GM12878 (cell line): ENCODE measurements around the gene ARL10. TPM values are rescaled to one million over a fixed set of nuclear protein-coding genes. Genes with fewer than 3 reads are reported as not detected.

Source experiments
- ATAC-seq: fragments of 200-7000 bp; cut with Tn5 transposase; 3 replicates; pipeline ENCODE4 v1.9.1; 2020; ENCODE audit warnings: mild to moderate bottlenecking, moderate library complexity
- BruUV-seq: library from RNA; stranded (reverse); fragments of 400-500 nt; replicated peaks from 2 replicates; lab custom pipeline; 2021; lab: Mats Ljungman, UMichigan
- CTCF ChIA-PET: fragments of 300-600 bp; sonication (Branson Sonifier 250); formaldehyde crosslinking; extraction: SDS; loops from one replicate; lab custom pipeline; 2021; ENCODE audit warnings: inconsistent platforms; lab: Yijun Ruan, JAX
- POLR2A ChIA-PET: fragments of 350-600 bp; formaldehyde crosslinking; extraction: SDS; loops from one replicate; lab custom pipeline; 2021; ENCODE audit warnings: inconsistent platforms; lab: Charles Lee
- RAD21 ChIA-PET: fragments of 300-600 bp; sonication (Branson Sonifier 250); formaldehyde crosslinking; loops from one replicate; lab custom pipeline; 2023; ENCODE audit warnings: antibody characterized with exemption; ENCODE audit not compliant: unreplicated experiment; lab: Charles Lee
- SMC1A ChIA-PET: fragments of 300-600 bp; sonication (Branson Sonifier 250); formaldehyde crosslinking; loops from one replicate; lab custom pipeline; 2023; ENCODE audit not compliant: unreplicated experiment, uncharacterized antibody; lab: Charles Lee
- DNase-seq: peaks from one replicate; pipeline ENCODE4 v3.0.0-alpha.2; 2011; ENCODE audit warnings: low read depth, low spot score
- FAIRE-seq: peaks from 3 replicates; lab custom pipeline; 2011; peaks lifted over from hg19 to GRCh38; lab: Jason Lieb, UNC
- H2AFZ ChIP-seq: 2 replicates; pipeline ENCODE4 v1.6.0; 2011; ENCODE audit warnings: low read depth, low read length, control low read depth; ENCODE audit not compliant: control insufficient read depth
- H3K27ac ChIP-seq: 2 replicates; pipeline ENCODE4 v1.5.1; 2011; ENCODE audit warnings: control low read depth; ENCODE audit not compliant: control insufficient read depth, insufficient read depth
- H3K27me3 ChIP-seq, 2 experiments: replicated peaks in 1 of 2; 2 replicates each; pipeline versions ENCODE4 v1.6.0 to v1.6.1; 2011; ENCODE audit warnings: low read length in 1 of 2; ENCODE audit not compliant: control insufficient read depth in 2 of 2, insufficient read depth in 2 of 2
- H3K36me3 ChIP-seq, 2 experiments: 2 replicates each; pipeline ENCODE4 v1.5.1; 2011; ENCODE audit warnings: low read length in 1 of 2; ENCODE audit not compliant: control insufficient read depth in 2 of 2, insufficient read depth in 2 of 2
- H3K4me1 ChIP-seq: 2 replicates; pipeline ENCODE4 v1.6.1; 2011; ENCODE audit warnings: mild to moderate bottlenecking, low read length, moderate library complexity, mixed read lengths; ENCODE audit not compliant: control insufficient read depth, insufficient read depth
- H3K4me2 ChIP-seq: 2 replicates; pipeline ENCODE4 v1.6.0; 2011; ENCODE audit warnings: control low read depth; ENCODE audit not compliant: control insufficient read depth, insufficient read depth
- H3K4me3 ChIP-seq: fragments of 200-600 bp; sonication (generic); 2 replicates; pipeline ENCODE4 v1.5.1; 2016
- H3K79me2 ChIP-seq: 2 replicates; pipeline ENCODE4 v1.6.0; 2011; ENCODE audit warnings: low read length; ENCODE audit not compliant: control insufficient read depth, insufficient read depth
- H3K9ac ChIP-seq: 2 replicates; pipeline ENCODE4 v1.8.0; 2011; ENCODE audit warnings: low read length, control low read depth, mixed read lengths; ENCODE audit not compliant: control insufficient read depth, insufficient read depth
- H3K9me3 ChIP-seq: replicated peaks from 3 replicates; pipeline ENCODE4 v1.5.1; 2011; ENCODE audit warnings: mild to moderate bottlenecking, low read length; ENCODE audit not compliant: control insufficient read depth, insufficient read depth
- H4K20me1 ChIP-seq: 2 replicates; pipeline ENCODE4 v1.6.0; 2011; ENCODE audit not compliant: control insufficient read depth, insufficient read depth
- CHD4 ChIP-seq: fragments of 200-600 bp; sonication (generic); IDR thresholded peaks from 2 replicates; pipeline ENCODE4 v1.6.1; 2016; ENCODE audit warnings: mild to moderate bottlenecking
- EGR1 ChIP-seq, 2 experiments: IDR thresholded peaks; 1 replicate in 1 of 2; 2 replicates in 1 of 2; pipeline ENCODE4 v1.6.1; 2011 to 2012; ENCODE audit warnings: low read depth in 2 of 2, low read length in 2 of 2, borderline replicate concordance in 1 of 2, mild to moderate bottlenecking in 1 of 2, moderate library complexity in 1 of 2
- NFYA ChIP-seq: IDR thresholded peaks from 2 replicates; pipeline ENCODE4 v1.6.1; 2011; ENCODE audit warnings: low read depth, mild to moderate bottlenecking, low read length, improper control_type of control experiment, borderline replicate concordance
- SPI1 ChIP-seq: IDR thresholded peaks from 2 replicates; pipeline ENCODE4 v1.6.1; 2011; ENCODE audit warnings: low read depth, mild to moderate bottlenecking, low read length, moderate library complexity, borderline replicate concordance; ENCODE audit not compliant: insufficient read depth
- TCF12 ChIP-seq: IDR thresholded peaks from 2 replicates; pipeline ENCODE4 v1.6.1; 2011; ENCODE audit warnings: low read depth, mild to moderate bottlenecking, low read length
- ZNF207 ChIP-seq: fragments of 450-650 bp; IDR thresholded peaks from 2 replicates; pipeline ENCODE4 v1.6.1; 2014; ENCODE audit warnings: antibody characterized with exemption, mild to moderate bottlenecking, borderline replicate concordance
- ZZZ3 ChIP-seq: IDR thresholded peaks from 2 replicates; pipeline ENCODE4 v1.6.1; 2011; ENCODE audit warnings: low read depth; ENCODE audit not compliant: control insufficient read depth, insufficient read length
- WGBS: methylation state at CpG from one replicate; pipeline ENCODE4 v1.1.6; 2016; ENCODE audit warnings: low lambda C conversion rate; ENCODE audit not compliant: insufficient replicate concordance, insufficient coverage; ENCODE audit errors: missing lambda C conversion rate; 5-methylcytosine and 5-hydroxymethylcytosine counted together
- in situ Hi-C: fragments of 300-500 bp; cut with MboI; formaldehyde crosslinking; loops from 9 replicates; pipeline ENCODE4 v1.14.3; 2018; ENCODE audit warnings: mixed read lengths
- intact Hi-C: fragments of 100-400 bp; cut with micrococcal nuclease; formaldehyde crosslinking; loops from one replicate; pipeline ENCODE4 v1.14.2; 2022; ENCODE audit not compliant: unreplicated experiment
- polyA plus RNA-seq, 11 experiments: library from polyadenylated mRNA; depleted of rRNA in 4 of 11; unstranded in 6 of 11; stranded (reverse) in 5 of 11; fragments of >200 nt; fragmentation: Nextera tagmentation in 4 of 11; fragmentation: Illumina TruSeq in 1 of 11; extraction: Ambion mirVana in 4 of 11; extraction: Trizol in 1 of 11; gene quantifications; 1 replicate in 1 of 11; 2 replicates in 10 of 11; pipeline versions ENCODE4 v1.2.1 to v1.2.3, GENCODE V29; 2011 to 2016; ENCODE audit warnings: inconsistent platforms in 2 of 11, missing spikeins in 2 of 11, low read depth in 1 of 11
- total RNA-seq, 4 experiments: library from RNA; depleted of rRNA in 3 of 4; stranded (reverse); fragments of >200 nt in 3 of 4; fragmentation: Illumina TruSeq in 1 of 4; extraction: Trizol in 1 of 4; gene quantifications; 2 replicates each; pipeline versions ENCODE4 v1.2.1 to v1.2.3, GENCODE V29; 2013 to 2021
- TF ChIP-seq, protein P1 (sequence below): fragments of 450-650 bp; IDR thresholded peaks from 2 replicates; pipeline ENCODE4 v1.6.1; 2017; ENCODE audit warnings: mild to moderate bottlenecking, moderate library complexity
- TF ChIP-seq, protein P2 (sequence below): fragments of 450-650 bp; IDR thresholded peaks from 2 replicates; pipeline ENCODE4 v1.6.1; 2016; ENCODE audit warnings: mild to moderate bottlenecking
- TF ChIP-seq, protein P3 (sequence below): IDR thresholded peaks from 2 replicates; pipeline ENCODE4 v1.6.1; 2012; ENCODE audit warnings: low read length, inconsistent platforms
- TF ChIP-seq, protein P4 (sequence below): fragments of 450-650 bp; IDR thresholded peaks from 2 replicates; pipeline ENCODE4 v1.6.1; 2017; ENCODE audit warnings: mild to moderate bottlenecking, low read depth, inconsistent platforms; ENCODE audit not compliant: poor library complexity, severe bottlenecking

ARL10 gene
- total and polyA plus RNA-seq, 10 of the 15 experiments (the other 5 are each of a cell fraction or from before 2014, with no cell fraction given) = 0.44 to 6.4 (median 2.4) TPM

DNA sequence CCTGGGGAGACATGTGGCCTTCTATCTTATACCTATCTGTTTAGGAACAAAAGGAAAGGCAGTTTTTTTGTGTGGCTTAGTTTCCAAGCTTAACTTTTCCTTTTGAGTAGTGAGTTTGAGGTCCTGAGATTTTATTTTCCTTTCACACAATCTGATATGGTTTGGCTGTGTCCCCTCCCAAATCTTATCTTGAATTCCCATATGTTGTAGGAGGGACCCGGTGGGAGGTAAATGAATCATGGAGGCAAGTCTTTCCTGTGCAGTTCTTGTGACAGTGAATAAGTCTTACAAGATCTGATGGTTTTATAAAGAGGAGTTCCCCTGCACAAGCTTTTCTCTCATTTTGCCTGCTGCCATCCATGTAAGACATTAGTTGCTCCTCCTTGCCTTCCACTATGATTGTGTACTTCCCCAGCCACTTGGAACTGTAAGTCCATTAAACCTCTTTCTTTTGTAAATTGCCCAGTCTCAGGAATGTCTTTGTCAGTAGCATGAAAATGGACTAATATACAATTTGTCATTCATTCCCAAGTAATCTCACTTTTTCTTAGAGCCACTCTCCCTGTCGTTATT, 55.8 kb downstream of the ARL10 start (continued):
- TF ChIP-seq, protein P1, sequence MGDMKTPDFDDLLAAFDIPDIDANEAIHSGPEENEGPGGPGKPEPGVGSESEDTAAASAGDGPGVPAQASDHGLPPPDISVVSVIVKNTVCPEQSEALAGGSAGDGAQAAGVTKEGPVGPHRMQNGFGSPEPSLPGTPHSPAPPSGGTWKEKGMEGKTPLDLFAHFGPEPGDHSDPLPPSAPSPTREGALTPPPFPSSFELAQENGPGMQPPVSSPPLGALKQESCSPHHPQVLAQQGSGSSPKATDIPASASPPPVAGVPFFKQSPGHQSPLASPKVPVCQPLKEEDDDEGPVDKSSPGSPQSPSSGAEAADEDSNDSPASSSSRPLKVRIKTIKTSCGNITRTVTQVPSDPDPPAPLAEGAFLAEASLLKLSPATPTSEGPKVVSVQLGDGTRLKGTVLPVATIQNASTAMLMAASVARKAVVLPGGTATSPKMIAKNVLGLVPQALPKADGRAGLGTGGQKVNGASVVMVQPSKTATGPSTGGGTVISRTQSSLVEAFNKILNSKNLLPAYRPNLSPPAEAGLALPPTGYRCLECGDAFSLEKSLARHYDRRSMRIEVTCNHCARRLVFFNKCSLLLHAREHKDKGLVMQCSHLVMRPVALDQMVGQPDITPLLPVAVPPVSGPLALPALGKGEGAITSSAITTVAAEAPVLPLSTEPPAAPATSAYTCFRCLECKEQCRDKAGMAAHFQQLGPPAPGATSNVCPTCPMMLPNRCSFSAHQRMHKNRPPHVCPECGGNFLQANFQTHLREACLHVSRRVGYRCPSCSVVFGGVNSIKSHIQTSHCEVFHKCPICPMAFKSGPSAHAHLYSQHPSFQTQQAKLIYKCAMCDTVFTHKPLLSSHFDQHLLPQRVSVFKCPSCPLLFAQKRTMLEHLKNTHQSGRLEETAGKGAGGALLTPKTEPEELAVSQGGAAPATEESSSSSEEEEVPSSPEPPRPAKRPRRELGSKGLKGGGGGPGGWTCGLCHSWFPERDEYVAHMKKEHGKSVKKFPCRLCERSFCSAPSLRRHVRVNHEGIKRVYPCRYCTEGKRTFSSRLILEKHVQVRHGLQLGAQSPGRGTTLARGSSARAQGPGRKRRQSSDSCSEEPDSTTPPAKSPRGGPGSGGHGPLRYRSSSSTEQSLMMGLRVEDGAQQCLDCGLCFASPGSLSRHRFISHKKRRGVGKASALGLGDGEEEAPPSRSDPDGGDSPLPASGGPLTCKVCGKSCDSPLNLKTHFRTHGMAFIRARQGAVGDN = no peak

DNA sequence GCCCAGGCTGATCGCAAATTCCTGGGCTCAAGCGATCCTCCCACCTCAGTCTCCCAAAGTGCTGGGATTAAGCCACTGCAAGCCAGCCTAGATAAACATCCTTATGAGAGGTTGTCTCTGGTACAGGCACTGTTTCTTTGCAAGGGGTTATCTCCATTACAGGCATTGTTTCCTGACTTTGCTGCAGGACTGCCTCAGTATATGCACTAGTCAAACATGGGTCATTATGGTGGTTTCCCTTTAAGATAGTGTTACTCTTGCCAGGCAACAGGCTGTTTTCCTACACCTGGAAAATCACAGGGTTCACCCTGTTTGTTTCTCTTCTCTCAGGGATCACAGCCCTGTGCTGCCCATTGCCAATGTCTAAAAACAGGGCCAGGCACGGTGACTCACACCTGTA, 58.9 kb downstream of the ARL10 start:
- POLR2A ChIA-PET = no interaction called here
- CTCF ChIA-PET = interaction anchor here (1.5 kb wide), 1 partner anchor 24 kb away, joined by 4 read pairs; the partner anchor contains the start of gene FAF2
- Histone ChIP-seq H3K9ac (no peak overlapping the region), H3K4me3 (no peak overlapping the region), H3K27ac (no peak overlapping the region), H3K36me3 (no peaks in the 10 kb centered on the region), H2AFZ (no peak overlapping the region), H3K9me3 (no peaks in the 10 kb centered on the region; the same call in 2 of the 3 replicates), H3K4me2 (no peak overlapping the region), H3K79me2 (no peaks in the 10 kb centered on the region), H4K20me1 (no peaks in the 10 kb centered on the region), H3K4me1 (no peaks in the 10 kb centered on the region), H3K27me3 (no peaks in the 10 kb centered on the region)
- BruUV-seq = no TSS peak
- SMC1A ChIA-PET = interaction anchor here (0.7 kb wide), 1 partner anchor 72 kb away, joined by 3 read pairs; no protein-coding TSS in a partner anchor
- no peak for DNase-seq
- no peak for FAIRE-seq
- WGBS = 49% methylated on average over 3 of the region's 3 CpGs
- intact Hi-C loops = no loop called here
- TF ChIP-seq, protein P2, sequence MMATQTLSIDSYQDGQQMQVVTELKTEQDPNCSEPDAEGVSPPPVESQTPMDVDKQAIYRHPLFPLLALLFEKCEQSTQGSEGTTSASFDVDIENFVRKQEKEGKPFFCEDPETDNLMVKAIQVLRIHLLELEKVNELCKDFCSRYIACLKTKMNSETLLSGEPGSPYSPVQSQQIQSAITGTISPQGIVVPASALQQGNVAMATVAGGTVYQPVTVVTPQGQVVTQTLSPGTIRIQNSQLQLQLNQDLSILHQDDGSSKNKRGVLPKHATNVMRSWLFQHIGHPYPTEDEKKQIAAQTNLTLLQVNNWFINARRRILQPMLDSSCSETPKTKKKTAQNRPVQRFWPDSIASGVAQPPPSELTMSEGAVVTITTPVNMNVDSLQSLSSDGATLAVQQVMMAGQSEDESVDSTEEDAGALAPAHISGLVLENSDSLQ = no peak
- TF ChIP-seq TCF12 = no peak
- TF ChIP-seq ZZZ3 = no peak
- TF ChIP-seq, protein P3, sequence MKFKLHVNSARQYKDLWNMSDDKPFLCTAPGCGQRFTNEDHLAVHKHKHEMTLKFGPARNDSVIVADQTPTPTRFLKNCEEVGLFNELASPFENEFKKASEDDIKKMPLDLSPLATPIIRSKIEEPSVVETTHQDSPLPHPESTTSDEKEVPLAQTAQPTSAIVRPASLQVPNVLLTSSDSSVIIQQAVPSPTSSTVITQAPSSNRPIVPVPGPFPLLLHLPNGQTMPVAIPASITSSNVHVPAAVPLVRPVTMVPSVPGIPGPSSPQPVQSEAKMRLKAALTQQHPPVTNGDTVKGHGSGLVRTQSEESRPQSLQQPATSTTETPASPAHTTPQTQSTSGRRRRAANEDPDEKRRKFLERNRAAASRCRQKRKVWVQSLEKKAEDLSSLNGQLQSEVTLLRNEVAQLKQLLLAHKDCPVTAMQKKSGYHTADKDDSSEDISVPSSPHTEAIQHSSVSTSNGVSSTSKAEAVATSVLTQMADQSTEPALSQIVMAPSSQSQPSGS = no peak
- TF ChIP-seq NFYA = no peak
- no peak for TF ChIP-seq ZNF207
- TF ChIP-seq, protein P4, sequence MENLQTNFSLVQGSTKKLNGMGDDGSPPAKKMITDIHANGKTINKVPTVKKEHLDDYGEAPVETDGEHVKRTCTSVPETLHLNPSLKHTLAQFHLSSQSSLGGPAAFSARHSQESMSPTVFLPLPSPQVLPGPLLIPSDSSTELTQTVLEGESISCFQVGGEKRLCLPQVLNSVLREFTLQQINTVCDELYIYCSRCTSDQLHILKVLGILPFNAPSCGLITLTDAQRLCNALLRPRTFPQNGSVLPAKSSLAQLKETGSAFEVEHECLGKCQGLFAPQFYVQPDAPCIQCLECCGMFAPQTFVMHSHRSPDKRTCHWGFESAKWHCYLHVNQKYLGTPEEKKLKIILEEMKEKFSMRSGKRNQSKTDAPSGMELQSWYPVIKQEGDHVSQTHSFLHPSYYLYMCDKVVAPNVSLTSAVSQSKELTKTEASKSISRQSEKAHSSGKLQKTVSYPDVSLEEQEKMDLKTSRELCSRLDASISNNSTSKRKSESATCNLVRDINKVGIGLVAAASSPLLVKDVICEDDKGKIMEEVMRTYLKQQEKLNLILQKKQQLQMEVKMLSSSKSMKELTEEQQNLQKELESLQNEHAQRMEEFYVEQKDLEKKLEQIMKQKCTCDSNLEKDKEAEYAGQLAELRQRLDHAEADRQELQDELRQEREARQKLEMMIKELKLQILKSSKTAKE = no peak
- TF ChIP-seq EGR1 (IDR thresholded peaks at IDR 0.05; ENCODE audit: borderline replicate concordance in 1 of 2, low read depth in 2 of 2, low read length in 2 of 2) = no peak
- no peak for TF ChIP-seq SPI1
- no peak for TF ChIP-seq CHD4
- RAD21 ChIA-PET = no interaction called here
- in situ Hi-C loops = no loop called here
- ATAC-seq = no peak
